Fibroblast of peridontal ligament (primary cell): Measurements from ENCODE around the gene CHAD.
"Not testable (repeated sequence)": the region's sequence is repeated elsewhere in the genome, so short reads cannot be mapped to it uniquely, and the experiment has no call there.

Experiments used
- DNase-seq: peaks from one replicate; pipeline ENCODE4 v3.0.0-alpha.2; 2010; ENCODE audit errors: extremely low read depth

Gene CHAD

DNA sequence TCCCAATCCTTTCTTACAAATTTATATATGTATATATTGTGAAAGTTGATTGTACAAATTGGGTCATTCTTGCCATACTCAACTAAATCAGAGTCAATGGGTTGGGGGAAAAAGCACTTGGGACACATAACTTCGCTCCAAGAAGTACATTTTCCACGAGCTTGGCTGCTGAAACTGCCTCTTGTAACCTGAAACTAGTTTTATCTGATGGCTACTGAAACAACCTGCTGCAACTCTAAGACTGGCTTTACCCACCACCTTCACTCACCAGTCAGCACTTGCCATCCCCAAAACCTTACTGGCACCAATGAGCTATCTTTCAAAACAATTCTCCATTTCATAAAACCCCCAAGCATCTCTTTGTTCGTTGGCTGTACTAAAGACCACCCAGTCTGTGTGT, 25.1 kb upstream of the CHAD start:
- DNase-seq: no peak

DNA sequence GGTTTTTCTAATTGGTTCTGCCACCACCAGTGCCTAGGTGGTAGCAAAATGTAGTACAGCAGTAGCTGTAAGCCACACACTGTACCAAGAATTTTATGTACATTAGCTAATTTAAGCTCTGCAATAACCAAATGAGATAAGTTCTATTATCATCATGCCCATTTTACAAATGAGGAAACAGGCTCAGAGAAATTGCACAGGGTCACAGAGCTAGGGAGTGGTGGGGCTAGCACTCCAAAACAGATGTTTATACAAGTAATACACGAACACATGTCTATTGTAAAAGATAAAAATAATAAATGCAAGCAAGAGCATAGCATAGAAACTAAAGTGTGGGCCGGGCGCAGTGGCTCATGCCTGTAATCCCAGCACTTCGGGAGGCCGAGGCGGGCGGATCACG, 23.5 kb upstream of the CHAD start:
- DNase-seq: no peak

DNA sequence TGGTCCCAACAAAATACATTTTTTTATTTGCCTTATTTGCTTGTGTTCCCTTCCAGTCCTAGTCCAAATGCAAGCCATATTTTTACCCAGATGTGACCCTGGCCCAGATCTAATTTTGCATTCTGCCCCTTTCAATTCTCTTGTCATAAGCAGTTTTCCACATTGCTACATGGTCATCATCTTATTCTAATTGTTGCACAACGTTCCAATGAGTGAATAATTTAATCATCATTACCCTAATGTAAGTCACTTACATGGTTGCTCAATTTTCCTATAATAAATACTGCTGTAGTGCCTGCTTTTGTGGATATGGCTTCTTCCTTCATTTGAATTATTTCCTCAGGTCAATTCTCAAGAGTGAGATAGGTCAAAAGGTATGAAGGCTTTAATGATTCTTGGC, 22.8 kb upstream of the CHAD start:
- DNase-seq: no peak

DNA sequence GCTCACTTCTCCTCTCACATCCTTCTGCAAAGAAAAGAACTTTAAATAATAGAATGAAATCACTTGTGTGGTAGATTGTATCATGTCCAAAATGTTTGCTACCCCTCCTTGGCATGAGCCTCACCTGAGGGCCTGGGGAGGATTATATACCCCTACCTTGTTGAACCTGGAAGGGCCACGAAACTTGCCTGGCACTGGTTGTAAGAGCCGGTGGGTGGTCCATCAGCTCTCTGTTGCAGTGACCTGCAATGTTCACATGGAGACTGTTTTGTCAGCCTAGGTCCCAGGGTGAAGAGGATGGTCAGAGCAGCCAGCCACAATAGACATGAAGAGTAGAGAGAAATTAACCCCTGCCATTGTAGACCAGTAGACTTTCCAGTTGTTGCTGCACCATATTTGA, 20.2 kb upstream of the CHAD start:
- DNase-seq: no peak

DNA sequence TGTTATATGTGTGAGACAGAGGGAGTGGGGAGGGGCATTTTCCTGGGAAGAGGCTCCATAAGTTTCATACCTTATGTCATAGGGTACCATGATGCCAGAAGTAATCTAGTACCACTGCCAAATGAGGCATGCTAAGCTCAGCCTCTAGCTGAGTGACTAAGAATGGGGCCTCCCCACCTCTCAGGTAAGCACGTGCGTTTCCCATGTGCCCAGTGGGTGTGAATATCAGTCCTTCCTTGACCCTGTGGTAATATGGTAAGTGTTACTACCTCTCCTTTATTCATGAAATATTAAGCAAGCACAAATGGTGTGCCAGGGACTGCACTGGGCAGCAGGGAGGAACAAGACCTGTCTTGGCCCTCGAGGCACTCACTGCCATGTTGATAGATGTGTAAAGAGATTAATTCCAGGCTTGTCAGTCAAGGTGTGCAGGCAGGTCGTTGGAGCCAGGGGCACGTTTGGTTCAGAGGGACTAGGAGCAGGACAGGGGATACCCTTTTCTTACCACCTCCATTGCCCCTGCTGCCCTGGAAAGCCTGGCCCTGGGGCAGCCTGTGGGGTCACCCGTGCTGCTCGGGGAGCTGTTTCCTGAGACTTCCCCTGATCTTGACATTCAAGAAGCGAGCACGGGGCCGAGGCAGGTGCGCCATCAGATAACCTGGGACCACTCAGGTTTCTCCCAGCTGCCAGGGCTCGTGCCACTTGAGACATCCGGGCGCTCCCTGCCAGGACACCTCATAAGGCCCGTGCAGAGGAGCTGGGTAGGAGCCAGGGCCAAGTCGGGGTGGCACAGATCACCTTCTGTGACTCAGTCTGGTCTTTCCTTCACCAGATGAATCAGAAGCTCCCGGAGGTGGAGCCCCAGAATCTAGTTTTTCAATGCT, 18.8 kb upstream of the CHAD start:
- DNase-seq: no peak

DNA sequence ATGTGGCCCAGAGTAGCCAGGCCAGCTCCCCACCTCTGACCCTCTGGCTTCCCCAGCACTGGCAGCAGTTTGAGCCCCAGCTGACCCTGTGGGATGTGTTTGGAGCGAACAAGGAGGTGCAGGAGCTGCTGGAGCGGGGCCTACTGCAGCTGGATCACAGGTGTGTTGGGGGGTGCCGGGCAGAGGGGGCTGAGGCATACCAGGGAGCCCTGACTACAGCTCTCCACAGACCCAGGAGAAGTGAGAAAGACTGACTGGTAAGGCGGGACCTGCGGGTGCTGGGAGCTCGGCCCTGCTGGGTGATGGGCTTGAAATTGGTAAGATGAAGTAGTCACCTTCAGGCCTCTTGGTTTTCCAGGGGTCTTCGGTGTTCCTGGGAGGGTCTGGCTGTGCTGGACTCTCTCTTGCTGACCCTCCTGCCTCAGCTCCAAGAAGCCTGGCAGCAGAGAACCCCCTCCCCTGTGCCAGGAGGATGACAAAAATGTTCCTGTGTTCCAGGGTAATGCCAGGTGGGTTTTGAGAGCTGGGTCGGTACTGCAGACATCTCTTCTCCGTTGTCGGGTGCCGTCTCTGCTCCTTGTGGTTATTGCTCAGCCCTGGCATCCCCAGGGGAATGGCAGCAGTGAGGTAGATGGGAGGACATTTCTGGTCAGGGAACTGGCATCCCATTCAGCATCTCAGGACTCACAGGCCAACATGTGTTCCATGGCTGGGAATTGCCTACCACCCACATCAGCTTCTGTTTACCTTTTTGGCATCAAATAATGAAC, 15.9 kb upstream of the CHAD start:
- no peak for DNase-seq

DNA sequence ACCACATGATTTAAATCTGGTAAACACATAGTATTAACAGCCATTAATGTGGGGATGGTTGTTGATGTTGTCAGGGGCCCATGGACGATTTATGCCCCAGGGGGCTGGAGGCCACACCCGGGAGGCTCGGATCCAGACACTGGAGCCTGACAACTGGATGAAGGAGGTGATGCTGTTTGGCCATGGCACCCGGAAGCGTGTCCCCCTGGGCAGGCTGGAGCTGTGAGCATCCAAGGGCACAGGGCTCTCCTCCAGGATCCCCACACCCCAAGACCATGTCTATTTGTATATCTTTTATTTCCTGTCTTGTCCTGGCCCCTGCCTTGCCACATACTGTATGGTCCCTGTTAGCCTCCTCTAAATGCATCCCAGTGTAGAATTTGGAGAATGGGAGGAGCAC, 14.6 kb upstream of the CHAD start:
- no peak for DNase-seq

DNA sequence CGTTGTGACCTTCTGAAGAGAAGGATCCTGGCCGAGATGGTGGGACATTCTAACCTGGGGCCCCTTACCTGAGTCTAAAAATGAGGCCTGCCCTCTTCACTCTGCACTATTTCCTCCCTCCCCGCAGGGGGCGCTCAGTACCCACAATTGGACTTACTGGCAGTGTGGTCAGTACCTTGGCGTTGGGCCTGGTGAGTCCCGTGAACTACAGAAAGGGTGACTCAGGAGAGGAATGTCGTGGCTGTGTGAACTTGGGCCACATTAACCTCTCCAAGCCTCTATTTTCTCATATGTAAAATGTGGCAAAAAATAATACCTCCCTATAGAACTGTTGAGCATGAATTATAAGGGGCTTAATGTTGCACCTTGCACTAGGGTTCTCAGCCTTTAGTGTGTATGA, 13.8 kb upstream of the CHAD start:
- DNase-seq: peak; percentile 98

DNA sequence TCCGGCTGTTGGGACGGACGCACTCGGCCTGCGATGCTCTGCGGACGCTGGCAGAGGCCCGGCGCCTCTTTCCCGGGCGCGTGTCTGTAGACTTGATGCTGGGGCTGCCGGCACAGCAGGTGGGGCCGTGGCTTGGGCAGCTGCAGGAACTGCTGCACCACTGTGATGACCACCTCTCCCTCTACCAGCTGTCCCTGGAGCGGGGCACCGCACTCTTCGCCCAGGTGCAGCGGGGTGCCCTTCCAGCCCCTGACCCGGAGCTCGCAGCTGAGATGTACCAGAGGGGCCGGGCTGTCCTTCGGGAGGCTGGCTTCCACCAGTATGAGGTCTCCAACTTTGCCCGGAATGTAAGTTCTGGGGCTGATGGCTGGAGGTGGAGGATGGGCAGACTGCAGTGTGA, 13.4 kb upstream of the CHAD start:
- no peak for DNase-seq

DNA sequence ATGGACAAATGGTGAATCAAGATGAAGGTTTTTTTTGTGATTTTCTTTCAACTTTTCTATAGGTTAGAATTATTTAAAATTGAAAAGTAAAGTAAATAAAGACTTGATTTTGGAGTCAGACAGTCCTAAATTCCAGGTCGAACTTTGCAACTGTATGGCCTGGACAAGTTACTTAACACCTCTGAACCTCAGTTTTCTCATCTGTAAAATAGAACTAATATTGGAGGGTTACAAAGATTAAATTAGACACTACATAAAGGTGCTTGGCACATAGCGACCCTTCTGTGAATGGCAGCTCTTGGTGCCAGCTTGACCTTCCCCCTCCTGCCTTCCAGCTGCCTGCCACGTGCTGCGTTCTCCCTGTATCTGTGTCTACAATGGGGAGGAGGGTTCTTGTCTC, 13.0 kb upstream of the CHAD start:
- DNase-seq: no peak

DNA sequence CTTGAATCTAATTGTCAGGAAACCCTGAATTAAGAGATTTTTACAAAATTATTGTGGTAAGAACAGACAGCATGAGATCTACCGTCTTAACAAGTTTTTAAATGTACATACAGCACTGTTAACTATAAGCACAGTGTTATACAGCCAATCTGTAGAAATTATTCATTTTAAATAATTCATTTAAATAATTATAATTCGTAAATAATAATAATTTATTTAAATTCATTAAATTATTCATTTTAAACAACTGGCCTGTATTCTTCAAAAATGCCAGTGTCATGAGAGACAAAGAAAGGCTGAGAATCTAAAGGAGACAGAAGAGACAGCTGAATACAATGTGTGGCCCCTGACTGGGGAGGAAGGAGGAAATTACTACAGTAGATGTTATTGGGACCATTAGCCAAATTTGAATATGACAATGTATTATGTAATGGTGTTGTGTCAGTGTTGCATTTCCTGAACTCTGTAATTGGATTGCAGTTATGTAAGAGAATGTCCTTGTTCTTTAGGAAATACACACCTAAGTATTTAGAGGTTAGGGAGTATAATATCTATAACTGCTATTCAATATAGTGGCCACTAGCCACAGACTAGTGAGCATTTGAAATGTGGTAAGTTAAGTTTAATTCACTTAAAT, 12.3 kb upstream of the CHAD start:
- no peak for DNase-seq

DNA sequence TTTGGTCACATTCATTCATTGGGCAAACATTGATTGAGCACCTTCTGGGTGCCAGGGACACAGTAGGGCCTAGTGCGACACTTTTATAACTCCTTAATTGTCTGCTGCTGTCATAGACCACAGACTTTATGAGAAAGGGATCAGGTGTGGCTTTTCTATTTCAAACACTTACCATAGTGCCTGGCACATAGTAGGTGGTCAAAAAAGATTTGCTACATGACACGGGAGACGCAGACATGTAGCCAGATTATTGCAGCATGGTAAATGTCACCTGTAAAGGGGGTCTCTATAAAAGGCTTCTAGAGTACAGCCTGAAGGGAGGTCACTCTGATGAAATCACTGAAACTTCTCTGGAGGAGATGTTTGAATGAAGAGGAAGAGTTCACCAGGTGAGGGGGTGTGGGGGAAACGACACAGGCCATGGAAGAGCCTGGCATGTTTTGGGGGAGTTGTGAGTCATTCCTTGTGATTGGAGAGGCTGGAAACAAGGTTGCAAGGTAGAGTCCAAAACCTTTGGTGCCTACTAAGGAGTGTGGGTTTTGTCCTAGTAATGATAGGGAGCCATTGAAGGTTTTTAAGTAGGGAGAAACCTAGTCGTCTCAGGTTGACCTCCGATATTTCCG, 11.6 kb upstream of the CHAD start:
- no peak for DNase-seq

DNA sequence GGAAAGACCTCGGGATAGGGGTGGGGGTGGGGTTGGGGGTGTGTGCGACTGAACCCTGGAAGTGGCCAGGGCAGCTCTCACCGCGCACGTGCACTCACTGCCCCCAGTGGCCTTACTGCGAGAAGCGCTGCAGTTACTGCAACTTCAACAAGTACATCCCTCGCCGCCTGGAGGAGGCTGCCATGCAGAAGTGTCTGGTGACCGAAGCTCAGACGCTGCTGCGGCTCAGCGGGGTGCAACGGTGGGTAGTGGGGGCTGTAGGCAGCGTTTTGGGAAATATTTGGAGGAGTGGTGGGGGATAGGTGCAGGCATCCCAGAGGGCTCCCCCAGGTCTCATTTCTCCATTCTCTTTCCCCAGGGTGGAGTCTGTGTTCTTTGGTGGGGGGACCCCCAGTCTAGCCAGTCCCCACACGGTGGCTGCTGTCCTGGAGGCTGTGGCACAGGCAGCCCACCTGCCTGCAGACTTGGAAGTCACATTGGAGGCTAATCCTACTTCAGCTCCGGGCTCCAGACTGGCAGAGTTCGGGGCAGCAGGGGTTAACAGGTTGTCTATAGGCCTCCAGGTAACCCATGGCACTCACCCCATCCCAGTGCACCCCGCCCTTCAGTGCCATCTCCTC, 11.0 kb upstream of the CHAD start:
- DNase-seq: peak; percentile 71

DNA sequence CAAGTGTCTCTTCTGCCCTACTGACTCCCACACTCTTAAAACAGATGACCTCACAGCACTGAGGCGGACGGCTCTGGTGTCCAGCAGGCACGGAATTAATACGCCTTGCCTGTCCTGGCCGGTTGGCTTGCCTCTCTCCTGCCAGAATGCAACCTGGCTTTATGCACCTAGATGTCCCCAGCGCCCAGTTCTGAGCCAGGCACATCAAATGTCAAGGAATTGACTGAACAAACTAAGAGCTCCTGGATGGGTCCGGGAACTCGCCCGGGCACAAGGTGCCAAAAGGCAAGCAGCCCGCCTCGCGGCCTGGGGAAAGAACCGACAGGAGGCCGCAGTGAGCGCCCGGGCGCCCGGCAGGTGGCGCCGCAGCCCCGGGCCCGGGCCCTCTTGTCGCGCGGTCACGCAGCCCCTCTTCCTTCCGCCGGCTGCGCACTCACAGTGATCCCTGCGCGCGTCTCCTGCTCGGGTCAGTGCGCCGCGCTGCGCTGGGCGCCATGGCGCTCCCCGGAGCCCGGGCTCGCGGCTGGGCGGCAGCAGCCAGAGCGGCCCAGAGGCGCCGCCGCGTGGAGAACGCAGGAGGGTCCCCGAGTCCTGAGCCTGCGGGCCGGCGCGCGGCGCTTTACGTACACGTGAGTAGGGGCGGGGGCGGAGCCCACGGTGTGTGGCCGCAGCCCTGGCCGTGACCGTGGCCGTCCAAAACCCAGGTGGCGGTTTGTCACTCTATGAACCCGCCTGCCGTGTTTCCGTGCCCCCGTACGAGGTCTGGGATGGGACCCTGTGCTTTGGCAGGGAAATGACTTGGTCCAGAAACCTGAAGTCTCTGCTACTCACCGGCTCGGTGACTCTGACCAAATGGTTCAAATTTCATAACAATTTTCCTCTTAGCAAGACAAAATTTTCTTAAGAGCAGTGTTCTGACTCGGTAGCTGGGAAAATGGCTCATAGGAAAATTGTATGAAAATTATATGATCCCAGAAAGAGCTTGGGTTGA, 10.0 kb upstream of the CHAD start, which contains the start of gene RSAD1:
Gene RSAD1 (plus strand): TSS at position 470 of the 991 bp plus-strand sequence. CDS start 25 bp downstream, at position 495.
- peak; percentile 78 for DNase-seq

DNA sequence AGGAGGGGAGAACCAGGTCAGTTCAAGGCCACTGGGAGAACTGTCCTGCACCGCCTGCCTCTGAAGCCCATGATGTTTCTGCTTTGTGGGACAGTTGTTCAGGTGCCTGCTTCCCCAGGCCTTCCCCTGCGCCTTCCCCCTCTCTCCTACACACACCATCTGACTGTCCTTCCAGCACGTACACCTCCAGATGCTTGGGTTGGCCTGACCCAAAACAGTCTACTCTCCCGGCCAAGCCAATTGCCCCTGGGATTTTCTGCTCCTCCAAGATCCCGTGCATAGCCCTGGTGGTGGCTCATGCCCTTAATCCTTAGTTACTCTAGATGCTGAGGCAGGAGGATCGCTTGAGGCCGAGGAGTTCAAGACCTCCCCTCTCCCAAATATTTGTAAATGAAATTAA, 9.3 kb upstream of the CHAD start:
- no peak for DNase-seq

DNA sequence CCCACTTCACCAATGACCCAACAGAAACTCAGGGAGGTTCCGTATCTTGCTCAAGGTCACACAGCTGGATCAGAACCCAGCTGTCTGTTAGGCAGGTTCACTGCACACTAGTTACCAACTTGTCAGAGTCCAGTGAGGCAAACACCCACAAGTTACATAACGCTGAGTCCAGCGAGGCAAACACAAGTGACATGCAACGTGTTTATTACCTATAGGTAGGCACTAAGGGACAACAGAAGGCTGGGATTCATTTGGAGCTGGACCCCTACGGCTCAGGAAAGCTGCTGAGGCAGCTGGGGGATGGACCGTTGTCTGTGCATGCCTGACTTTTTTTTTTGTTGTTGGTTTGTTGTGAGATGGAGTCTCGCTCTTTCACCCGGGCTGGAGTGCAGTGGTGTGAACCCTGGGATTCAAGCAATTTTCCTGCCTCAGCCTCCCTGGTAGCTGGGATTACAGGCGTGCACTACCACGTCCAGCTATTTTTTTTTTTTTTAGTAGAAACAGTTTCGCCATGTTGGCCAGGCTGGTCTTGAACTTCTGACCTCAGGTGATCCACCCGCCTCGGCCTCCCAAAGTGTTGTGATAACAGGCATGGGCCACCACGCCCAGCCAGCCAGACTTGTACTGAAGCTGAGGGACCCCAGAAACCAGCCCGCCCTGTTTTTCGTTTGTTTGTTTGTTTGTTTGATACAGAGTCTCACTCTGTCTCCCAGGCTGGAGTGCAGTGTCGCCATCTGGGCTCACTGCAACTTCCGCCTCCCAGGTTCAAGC, 8.1 kb upstream of the CHAD start:
- DNase-seq: no peak

DNA sequence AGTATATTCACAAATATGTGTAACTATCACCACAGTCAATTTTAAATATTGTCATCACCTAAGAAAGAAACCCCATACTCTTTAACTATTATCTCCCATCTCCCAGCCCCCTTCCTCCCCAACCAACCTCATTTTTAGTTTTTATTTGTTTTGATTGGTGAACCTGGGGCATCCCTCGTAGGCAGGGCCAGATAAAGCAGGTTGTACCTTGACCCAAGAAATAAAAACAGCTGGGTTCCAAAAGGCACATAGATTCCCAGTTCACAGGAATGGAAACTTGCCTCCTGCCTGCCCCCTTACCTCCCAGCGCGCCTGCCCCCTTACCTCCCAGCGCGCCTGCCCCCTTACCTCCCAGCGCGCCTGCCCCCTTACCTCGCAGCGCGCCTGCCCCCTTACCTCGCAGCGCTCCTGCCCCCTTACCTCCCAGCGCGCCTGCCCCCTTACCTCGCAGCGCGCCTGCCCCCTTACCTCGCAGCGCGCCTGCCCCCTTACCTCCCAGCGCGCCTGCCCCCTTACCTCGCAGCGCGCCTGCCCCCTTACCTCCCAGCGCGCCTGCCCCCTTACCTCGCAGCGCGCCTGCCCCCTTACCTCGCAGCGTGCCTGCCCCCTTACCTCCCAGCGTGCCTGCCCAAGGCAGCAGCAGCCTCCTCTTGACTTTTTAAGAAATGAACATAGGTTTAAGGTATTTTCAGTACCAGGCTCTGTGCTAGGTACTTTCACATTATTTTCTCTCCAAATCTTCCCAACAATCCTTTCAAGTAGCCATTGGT, 7.3 kb upstream of the CHAD start:
- not testable (repeated sequence) for DNase-seq

DNA sequence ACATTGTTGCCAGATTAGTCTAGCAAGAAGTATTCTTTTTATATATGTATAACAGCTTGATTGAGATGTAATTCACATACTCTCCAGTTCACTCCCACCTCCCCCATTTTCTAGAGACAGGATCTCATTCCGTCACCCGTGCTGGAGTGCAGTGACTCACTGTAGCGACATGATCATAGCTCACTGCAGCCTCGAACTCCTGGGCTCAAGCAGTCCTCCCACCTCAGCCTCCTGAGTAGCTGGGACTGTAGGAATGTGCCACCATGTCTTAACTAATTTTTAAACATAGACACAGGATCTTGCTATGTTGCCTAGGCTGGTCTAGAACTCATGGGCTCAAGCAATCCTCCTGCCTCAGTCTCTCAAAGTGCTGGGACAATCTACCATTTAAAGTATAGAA, 6.7 kb upstream of the CHAD start:
- no peak for DNase-seq

DNA sequence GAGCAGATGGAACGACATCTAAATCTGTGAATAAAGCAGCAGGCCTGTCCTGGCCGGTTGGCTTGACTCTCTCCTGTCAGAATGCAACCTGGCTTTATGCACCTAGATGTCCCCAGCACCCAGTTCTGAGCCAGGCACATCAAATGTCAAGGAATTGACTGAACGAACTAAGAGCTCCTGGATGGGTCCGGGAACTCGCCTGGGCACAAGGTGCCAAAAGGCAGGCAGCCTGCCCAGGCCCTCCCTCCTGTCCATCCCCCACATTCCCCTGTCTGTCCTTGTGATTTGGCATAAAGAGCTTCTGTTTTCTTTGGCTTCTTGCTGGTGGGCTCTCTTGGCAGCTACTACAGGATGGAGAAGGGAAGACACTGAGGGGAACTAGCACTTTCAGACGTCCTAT, 5.8 kb upstream of the CHAD start:
- DNase-seq: no peak
